A673 (cell line): Measurements from ENCODE around the gene AMMECR1.

Experiments used
- CTCF ChIP-seq: fragments of 300-800, 200-600 bp; sonication (generic); conservative IDR thresholded peaks from 2 replicates; pipeline ENCODE4 v1.5.1; 2017; ENCODE audit warnings: low read depth, mild to moderate bottlenecking, antibody characterized with exemption, low read length, moderate library complexity, mixed read lengths
- EZH2 ChIP-seq: fragments of 200-600 bp; sonication (generic); IDR thresholded peaks from 2 replicates; pipeline ENCODE4 v1.6.1; 2017; ENCODE audit warnings: borderline replicate concordance, low read depth, mild to moderate bottlenecking, mixed read lengths, antibody characterized with exemption, low read length; ENCODE audit not compliant: poor library complexity, severe bottlenecking

GRCh38 chrX:110265661-110266060 is 52.2 kb downstream of the AMMECR1 start:
- TF ChIP-seq CTCF (no peak), EZH2 (no peak)
